Endothelial cell of umbilical vein (primary cell): Measurements from ENCODE around the gene STK32A. TPM values are rescaled to one million over a fixed set of nuclear protein-coding genes. Genes with fewer than 3 reads are reported as not detected.

Source experiments
- BruUV-seq: library from RNA; stranded (reverse); fragments of 400-500 nt; replicated peaks from 2 replicates; lab custom pipeline; 2021; lab: Mats Ljungman, UMichigan
- CTCF ChIA-PET: fragments of 300-600, 350-600 bp; sonication (Branson Sonifier 250); formaldehyde crosslinking; loops from one replicate; lab custom pipeline; 2021; ENCODE audit warnings: antibody characterized with exemption, inconsistent platforms; lab: Charles Lee
- POLR2A ChIA-PET: fragments of 300-600, 350-600 bp; sonication (Branson Sonifier 250); formaldehyde crosslinking; loops from one replicate; lab custom pipeline; 2021; ENCODE audit warnings: antibody characterized with exemption, inconsistent platforms; lab: Charles Lee
- DNase-seq: peaks from one replicate; pipeline ENCODE4 v3.0.0-alpha.2; 2011; ENCODE audit warnings: low read depth, low spot score
- FAIRE-seq: peaks from 2 replicates; lab custom pipeline; 2011; peaks lifted over from hg19 to GRCh38; lab: Jason Lieb, UNC
- H2AFZ ChIP-seq: 2 replicates; pipeline ENCODE4 v1.6.0; 2012; ENCODE audit warnings: low read depth, low read length, control low read depth, inconsistent platforms
- H3K27ac ChIP-seq: 2 replicates; pipeline ENCODE4 v1.5.1; 2011; ENCODE audit warnings: low read depth, mild to moderate bottlenecking, control low read depth, low read length, moderate library complexity; ENCODE audit not compliant: insufficient read depth
- H3K27me3 ChIP-seq, 2 experiments: 2 replicates each; pipeline versions ENCODE4 v1.6.0 to v1.6.1; 2011; ENCODE audit warnings: low read length in 2 of 2, mixed read lengths in 1 of 2; ENCODE audit not compliant: control insufficient read depth in 2 of 2, insufficient read depth in 2 of 2
- H3K36me3 ChIP-seq, 2 experiments: 2 replicates in 1 of 2; 3 replicates in 1 of 2; pipeline ENCODE4 v1.5.1; 2011; ENCODE audit warnings: low read length in 2 of 2, mild to moderate bottlenecking in 1 of 2, moderate library complexity in 1 of 2; ENCODE audit not compliant: control insufficient read depth in 2 of 2, insufficient read depth in 2 of 2; ENCODE audit errors: extremely low read depth in 1 of 2
- H3K4me1 ChIP-seq: 3 replicates; pipeline ENCODE4 v1.5.1; 2011; ENCODE audit warnings: mild to moderate bottlenecking, low read length; ENCODE audit not compliant: control insufficient read depth, insufficient read depth; ENCODE audit errors: extremely low read depth
- H3K4me2 ChIP-seq: 2 replicates; pipeline ENCODE4 v1.6.1; 2011; ENCODE audit warnings: low read length, control low read depth, mixed read lengths; ENCODE audit not compliant: insufficient read depth
- H3K4me3 ChIP-seq, 3 experiments: fragments of 200-600 bp in 1 of 3; sonication (generic), shearing (Covaris generic) in 1 of 3; replicated peaks in 1 of 3; 2 replicates each; pipeline ENCODE4 v1.5.1; 2011 to 2016; ENCODE audit warnings: control low read depth in 3 of 3, low read length in 3 of 3, mild to moderate bottlenecking in 2 of 3, inconsistent platforms in 1 of 3, low read depth in 1 of 3, moderate library complexity in 1 of 3; ENCODE audit not compliant: insufficient read depth in 1 of 3
- H3K79me2 ChIP-seq: 2 replicates; pipeline ENCODE4 v1.6.0; 2012; ENCODE audit warnings: low read length, inconsistent platforms; ENCODE audit not compliant: control insufficient read depth, insufficient read depth
- H3K9ac ChIP-seq: replicated peaks from 2 replicates; pipeline ENCODE3; 2011; ENCODE audit warnings: low read length, control low read depth; ENCODE audit not compliant: insufficient read depth; ENCODE audit errors: extremely low read depth
- H3K9me1 ChIP-seq: replicated peaks from 3 replicates; pipeline ENCODE4 v1.6.0; 2011; ENCODE audit warnings: mild to moderate bottlenecking, low read length; ENCODE audit not compliant: control insufficient read depth, insufficient read depth; ENCODE audit errors: extremely low read depth
- H3K9me3 ChIP-seq: replicated peaks from 2 replicates; pipeline ENCODE4 v1.5.1; 2012; ENCODE audit warnings: low read length, inconsistent platforms; ENCODE audit not compliant: control insufficient read depth, insufficient read depth
- H4K20me1 ChIP-seq: replicated peaks from 2 replicates; pipeline ENCODE3; 2011; ENCODE audit warnings: mild to moderate bottlenecking, low read length; ENCODE audit not compliant: control insufficient read depth, insufficient read depth; ENCODE audit errors: extremely low read depth
- EZH2 ChIP-seq: IDR thresholded peaks from 2 replicates; pipeline ENCODE4 v1.6.1; 2012; ENCODE audit warnings: borderline replicate concordance, low read depth, mild to moderate bottlenecking, moderate library complexity, low read length, inconsistent platforms; ENCODE audit not compliant: severe bottlenecking
- FOS ChIP-seq: IDR thresholded peaks from 2 replicates; pipeline ENCODE4 v1.6.1; 2011; ENCODE audit warnings: mild to moderate bottlenecking, low read length, moderate library complexity, borderline replicate concordance; ENCODE audit not compliant: insufficient read depth
- GATA2 ChIP-seq: IDR thresholded peaks from 2 replicates; pipeline ENCODE4 v1.7.0; 2011; ENCODE audit warnings: low read depth, mild to moderate bottlenecking, moderate library complexity, mixed read lengths, low read length; ENCODE audit not compliant: insufficient read length, insufficient read depth
- JUN ChIP-seq: IDR thresholded peaks from 2 replicates; pipeline ENCODE4 v1.6.1; 2011; ENCODE audit warnings: borderline replicate concordance, low read depth; ENCODE audit not compliant: insufficient read length, insufficient read depth
- MYC ChIP-seq: IDR thresholded peaks from one replicate; pipeline ENCODE4 v1.6.1; 2011; ENCODE audit warnings: mild to moderate bottlenecking, low read depth, low read length
- POLR2A ChIP-seq: IDR thresholded peaks from 2 replicates; pipeline ENCODE4 v1.6.1; 2012; ENCODE audit warnings: low read depth, mild to moderate bottlenecking, control low read depth, low read length
- POLR2AphosphoS5 ChIP-seq: IDR thresholded peaks from 2 replicates; pipeline ENCODE4 v1.6.1; 2012; ENCODE audit warnings: low read depth, mild to moderate bottlenecking, control low read depth, low read length, moderate library complexity; ENCODE audit not compliant: insufficient read depth
- dilution Hi-C: fragments of 300-500 bp; cut with MboI; formaldehyde crosslinking; loops from one replicate; pipeline ENCODE4 v1.15.0; 2019; ENCODE audit warnings: low sequenced_read_pairs; ENCODE audit not compliant: extremely low pct_ligation_motif_present
- intact Hi-C: fragments of 100-400 bp; cut with micrococcal nuclease; formaldehyde crosslinking; loops from one replicate; pipeline ENCODE4 v1.10.0; 2022
- polyA plus RNA-seq, 4 experiments: library from polyadenylated mRNA; depleted of rRNA in 3 of 4; stranded (reverse) in 3 of 4; unstranded in 1 of 4; fragments of >200 nt; gene quantifications; 2 replicates each; pipeline versions ENCODE4 v1.2.1 to v1.2.3, GENCODE V29; 2011 to 2012; ENCODE audit warnings: missing spikeins in 1 of 4
- total RNA-seq: library from RNA; stranded (reverse); gene quantifications from 2 replicates; pipeline ENCODE4 v1.2.3, GENCODE V29; 2021
- TF ChIP-seq, protein P1 (sequence below): IDR thresholded peaks from 2 replicates; pipeline ENCODE4 v1.6.1; 2011; ENCODE audit not compliant: insufficient read depth, insufficient read length
- TF ChIP-seq, protein P2 (sequence below), 2 donors: IDR thresholded peaks; 1 replicate in 1 of 2; 2 replicates in 1 of 2; pipeline ENCODE4 v1.5.1; 2011; ENCODE audit warnings: low read length in 2 of 2, mild to moderate bottlenecking in 2 of 2, moderate library complexity in 2 of 2, control low read depth in 1 of 2, inconsistent platforms in 1 of 2, low read depth in 1 of 2; ENCODE audit not compliant: insufficient read depth in 1 of 2; ENCODE audit errors: extremely low read depth in 1 of 2

STK32A gene
- total and polyA plus RNA-seq, 2 donors (not counting 3 experiments of a cell fraction or from before 2014, with no cell fraction given), result not detected

DNA sequence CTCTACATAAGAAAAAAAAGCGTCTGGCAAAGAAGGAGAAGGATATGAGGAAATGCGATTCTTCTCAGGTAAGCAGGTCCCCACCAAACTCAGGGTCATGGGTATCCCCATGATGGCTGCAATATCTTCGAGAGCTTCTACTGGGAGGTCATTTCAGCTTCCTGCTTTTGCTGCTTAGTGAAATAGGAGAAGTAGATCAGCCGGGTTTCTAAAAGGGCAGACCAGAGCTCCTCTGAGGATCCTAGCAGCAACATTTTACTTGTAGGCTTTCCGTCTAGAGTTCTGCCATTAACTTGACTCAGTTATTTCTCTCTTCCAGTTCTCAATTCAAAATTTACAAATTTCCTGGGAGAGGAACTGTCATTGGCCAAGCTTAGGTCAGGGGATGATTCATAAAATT is 140.3 kb downstream of the STK32A start:
- no TSS peak for BruUV-seq
- Histone ChIP-seq H3K79me2 (no peaks in the 10 kb centered on the region), H3K27me3 (peaks cover 3 to 4% of the 10 kb centered on the region in 2 experiments), H3K4me1 (peaks cover 6% of the 10 kb centered on the region), H3K9ac (no peak overlapping the region), H3K36me3 (no peaks in the 10 kb centered on the region), H3K4me2 (no peak overlapping the region), H2AFZ (no peak overlapping the region), H3K27ac (no peak overlapping the region), H4K20me1 (no peaks in the 10 kb centered on the region), H3K9me3 (no peaks in the 10 kb centered on the region), H3K9me1 (no peaks in the 10 kb centered on the region), H3K4me3 (no peak overlapping the region)
- intact Hi-C loops (no loop called here), dilution Hi-C loops (no loop called here)
- FAIRE-seq, result no peak
- TF ChIP-seq POLR2A (no peak), GATA2 (no peak), POLR2AphosphoS5 (no peak), EZH2 (no peak), FOS (no peak), MYC (no peak), JUN (no peak)
- TF ChIP-seq, protein P1, sequence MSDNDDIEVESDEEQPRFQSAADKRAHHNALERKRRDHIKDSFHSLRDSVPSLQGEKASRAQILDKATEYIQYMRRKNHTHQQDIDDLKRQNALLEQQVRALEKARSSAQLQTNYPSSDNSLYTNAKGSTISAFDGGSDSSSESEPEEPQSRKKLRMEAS, result no peak
- TF ChIP-seq, protein P2, sequence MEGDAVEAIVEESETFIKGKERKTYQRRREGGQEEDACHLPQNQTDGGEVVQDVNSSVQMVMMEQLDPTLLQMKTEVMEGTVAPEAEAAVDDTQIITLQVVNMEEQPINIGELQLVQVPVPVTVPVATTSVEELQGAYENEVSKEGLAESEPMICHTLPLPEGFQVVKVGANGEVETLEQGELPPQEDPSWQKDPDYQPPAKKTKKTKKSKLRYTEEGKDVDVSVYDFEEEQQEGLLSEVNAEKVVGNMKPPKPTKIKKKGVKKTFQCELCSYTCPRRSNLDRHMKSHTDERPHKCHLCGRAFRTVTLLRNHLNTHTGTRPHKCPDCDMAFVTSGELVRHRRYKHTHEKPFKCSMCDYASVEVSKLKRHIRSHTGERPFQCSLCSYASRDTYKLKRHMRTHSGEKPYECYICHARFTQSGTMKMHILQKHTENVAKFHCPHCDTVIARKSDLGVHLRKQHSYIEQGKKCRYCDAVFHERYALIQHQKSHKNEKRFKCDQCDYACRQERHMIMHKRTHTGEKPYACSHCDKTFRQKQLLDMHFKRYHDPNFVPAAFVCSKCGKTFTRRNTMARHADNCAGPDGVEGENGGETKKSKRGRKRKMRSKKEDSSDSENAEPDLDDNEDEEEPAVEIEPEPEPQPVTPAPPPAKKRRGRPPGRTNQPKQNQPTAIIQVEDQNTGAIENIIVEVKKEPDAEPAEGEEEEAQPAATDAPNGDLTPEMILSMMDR (IDR thresholded peaks at IDR 0.05; ENCODE audit: extremely low read depth in 1 of 2, insufficient read depth in 1 of 2, low read depth in 1 of 2, low read length in 2 of 2), result no peak
- ChIA-PET CTCF (interaction anchor here (1.2 to 1.4 kb wide), 2 partner anchors 22 to 203 kb away, joined by 3 to 6 read pairs; no protein-coding TSS in a partner anchor), POLR2A (no interaction called here)
- DNase-seq, result no peak
